Adrenal gland (tissue), 19 donors: ENCODE measurements around the gene OR8K3. TPM values are rescaled to one million over a fixed set of nuclear protein-coding genes. Genes with fewer than 3 reads are reported as not detected.

Experiments used
- DNase-seq, 7 donors: peaks; one replicate each; pipeline ENCODE4 v3.0.0-alpha.2; 2019 to 2020
- H3K27ac ChIP-seq, 5 donors: fragments of 200-600 bp; sonication (generic) in 4 of 5; 1 replicate in 3 of 5; 2 replicates in 2 of 5; pipeline versions ENCODE4 v1.5.1 to v1.8.0; 2016 to 2020; ENCODE audit warnings: mild to moderate bottlenecking in 1 of 5
- H3K27me3 ChIP-seq: fragments of 200-600 bp; 2 replicates; pipeline ENCODE4 v1.8.0; 2021
- H3K36me3 ChIP-seq, 2 donors: fragments of 200-600 bp; replicated peaks in 1 of 2; 1 replicate in 1 of 2; 2 replicates in 1 of 2; pipeline versions ENCODE4 v1.5.1 to v1.8.0; 2018 to 2022
- H3K4me1 ChIP-seq, 2 donors: fragments of 200-600 bp; replicated peaks in 1 of 2; 1 replicate in 1 of 2; 2 replicates in 1 of 2; pipeline versions ENCODE4 v1.5.1 to v1.8.0; 2018 to 2021
- H3K4me3 ChIP-seq, 4 donors: fragments of 200-600 bp; sonication (generic) in 3 of 4; one replicate each; pipeline ENCODE4 v1.5.1; 2016 to 2018
- H3K9me3 ChIP-seq, 3 donors: fragments of 200-600 bp; sonication (generic) in 1 of 3; replicated peaks in 1 of 3; 1 replicate in 2 of 3; 2 replicates in 1 of 3; pipeline versions ENCODE4 v1.5.1 to v1.8.0; 2016 to 2021
- POLR2A ChIP-seq, 2 donors: fragments of 450-650 bp; IDR thresholded peaks; one replicate each; pipeline ENCODE4 v1.6.1; 2017; ENCODE audit warnings: antibody characterized with exemption in 2 of 2, mild to moderate bottlenecking in 2 of 2, moderate library complexity in 1 of 2
- WGBS, 4 donors: extraction: QIAGEN DNeasy Blood & Tissue Kit in 2 of 4; methylation state at CpG; one replicate each; pipeline versions ENCODE4 v1.1.5 to v1.1.7; 2013 to 2017; 5-methylcytosine and 5-hydroxymethylcytosine counted together
- intact Hi-C, 2 donors: fragments of 100-400 bp; cut with DNase I; formaldehyde crosslinking; loops; one replicate each; pipeline versions ENCODE4 v1.14.1 to v1.15.0; 2022 to 2023
- long read RNA-seq, 10 donors: library from polyadenylated mRNA in 3 of 10; unstranded in 2 of 10; stranded (forward) in 1 of 10; transcript quantifications; one replicate each; pipeline ENCODE4 v2.0.0 and lab custom pipeline, GENCODE V29; 2021 to 2026
- polyA plus RNA-seq, 3 donors: library from polyadenylated mRNA; stranded (reverse); fragments of 200-250 nt in 2 of 3; fragments of 350-450 nt in 1 of 3; fragmentation: Illumina TruSeq in 1 of 3; extraction: RNeasy Lipid Tissue Mini Kit (QIAGEN cat#74804) in 1 of 3; gene quantifications; one replicate each; pipeline ENCODE4 v1.2.3, GENCODE V29; 2013 to 2014
- total RNA-seq, 9 donors: library from RNA; depleted of rRNA in 4 of 9; stranded (reverse); fragments of >200 nt in 4 of 9; fragments of 120-200 nt in 1 of 9; fragmentation: NEBNext Ultra II Directional in 1 of 9; extraction: Animal tissue kit (Norgen Biotek cat#: 25700) in 1 of 9; gene quantifications; one replicate each; pipeline versions ENCODE4 v1.1.0 to v1.2.4, GENCODE V29; 2013 to 2023
- TF ChIP-seq, protein P1 (sequence below), 6 experiments: fragments of 450-650 bp in 4 of 6; fragments of 200-600 bp in 2 of 6; sonication (generic) in 1 of 6; IDR thresholded peaks; 1 replicate in 5 of 6; 2 replicates in 1 of 6; pipeline versions ENCODE4 v1.5.1 to v1.8.0; 2016 to 2021; ENCODE audit warnings: antibody characterized with exemption in 6 of 6, mild to moderate bottlenecking in 2 of 6, moderate library complexity in 1 of 6
- donor health status: healthy with polysubstance abuse.
- donor health status: Bipolar disorder and iron deficiency.
- donor health status: DM: yes; HTN: yes; CAD: no.
- donor health status: DM: no; HTN: no; CAD: no.
- donor health status: DM: no; HTN: no; CAD: no.
- donor health status: DM: yes; HTN: yes; CAD: no.

The OR8K3 gene
- total RNA-seq = not detected
- not detected for polyA plus RNA-seq
- long read RNA-seq, donor 1 = 0 reads
- long read RNA-seq, donor 2 = 0 reads
- long read RNA-seq, donor 3 = 0 reads
- long read RNA-seq, donor 4 = 0 reads
- long read RNA-seq, donor 5 = 0 reads
- long read RNA-seq, donor 6 = 0 reads
- long read RNA-seq, donor 7 = 0 reads
- long read RNA-seq, donor 8 = 0 reads
- long read RNA-seq, donor 9 = 0 reads
- long read RNA-seq, donor 10 = 0 reads

DNA sequence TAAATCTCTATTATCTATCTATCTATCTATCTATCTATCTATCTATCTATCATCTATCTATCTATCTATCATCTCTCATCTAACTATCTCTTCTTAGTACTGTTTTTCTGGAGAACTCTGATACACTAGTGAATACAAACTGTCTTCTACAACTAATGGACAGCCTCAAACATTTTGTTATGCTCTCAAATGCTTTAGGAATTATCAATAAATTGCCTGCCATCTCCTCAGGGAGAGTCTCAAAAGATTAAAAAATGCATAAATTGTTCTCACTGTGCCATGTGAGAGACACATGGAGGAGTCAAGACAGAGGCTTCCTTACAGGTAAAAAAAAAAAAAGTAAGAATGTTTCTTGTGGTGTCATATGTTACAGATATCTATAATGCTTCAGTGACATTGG is at the start of gene OR8K3:
OR8K3 (plus strand) TSS at position 301 of the 400 bp plus-strand sequence. CDS start 3,163 bp downstream, outside the sequence.
- Histone ChIP-seq H3K4me1 (no peaks in the 10 kb centered on the region), H3K27me3 (no peaks in the 10 kb centered on the region), H3K27ac (no peak within 1 kb of the TSS), H3K4me3 (no peak within 1 kb of the TSS), H3K9me3 (no peaks in the 10 kb centered on the region), H3K36me3 (no peaks in the 10 kb centered on the region)
- DNase-seq = no peak
- TF ChIP-seq POLR2A (IDR thresholded peaks at IDR 0.05) = no peak
- TF ChIP-seq, protein P1, sequence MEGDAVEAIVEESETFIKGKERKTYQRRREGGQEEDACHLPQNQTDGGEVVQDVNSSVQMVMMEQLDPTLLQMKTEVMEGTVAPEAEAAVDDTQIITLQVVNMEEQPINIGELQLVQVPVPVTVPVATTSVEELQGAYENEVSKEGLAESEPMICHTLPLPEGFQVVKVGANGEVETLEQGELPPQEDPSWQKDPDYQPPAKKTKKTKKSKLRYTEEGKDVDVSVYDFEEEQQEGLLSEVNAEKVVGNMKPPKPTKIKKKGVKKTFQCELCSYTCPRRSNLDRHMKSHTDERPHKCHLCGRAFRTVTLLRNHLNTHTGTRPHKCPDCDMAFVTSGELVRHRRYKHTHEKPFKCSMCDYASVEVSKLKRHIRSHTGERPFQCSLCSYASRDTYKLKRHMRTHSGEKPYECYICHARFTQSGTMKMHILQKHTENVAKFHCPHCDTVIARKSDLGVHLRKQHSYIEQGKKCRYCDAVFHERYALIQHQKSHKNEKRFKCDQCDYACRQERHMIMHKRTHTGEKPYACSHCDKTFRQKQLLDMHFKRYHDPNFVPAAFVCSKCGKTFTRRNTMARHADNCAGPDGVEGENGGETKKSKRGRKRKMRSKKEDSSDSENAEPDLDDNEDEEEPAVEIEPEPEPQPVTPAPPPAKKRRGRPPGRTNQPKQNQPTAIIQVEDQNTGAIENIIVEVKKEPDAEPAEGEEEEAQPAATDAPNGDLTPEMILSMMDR (IDR thresholded peaks at IDR 0.05) = no peak
- intact Hi-C loops = no loop called here

- TF ChIP-seq, protein P1 (IDR thresholded peaks at IDR 0.05) = no peak
- no peak for TF ChIP-seq POLR2A (IDR thresholded peaks at IDR 0.05)
- H3K27ac ChIP-seq = no peak overlapping the region
- H3K4me3 ChIP-seq = no peak overlapping the region
- no peaks in the 10 kb centered on the region for H3K9me3 ChIP-seq
- H3K4me1 ChIP-seq = no peaks in the 10 kb centered on the region
- no peaks in the 10 kb centered on the region for H3K27me3 ChIP-seq
- DNase-seq = no peak
- WGBS, 4 donors = 54 to 64% (median 62%) methylated on average over 3 of the region's 3 CpGs
- H3K36me3 ChIP-seq = no peaks in the 10 kb centered on the region
- intact Hi-C loops = no loop called here
Observed at GRCh38 chr11:56271092-56271491, 43.9 kb upstream of the OR8K3 start.

- H3K9me3 ChIP-seq = no peaks in the 10 kb centered on the region
- H3K4me3 ChIP-seq = no peak within 1 kb of the TSS
- H3K27ac ChIP-seq = no peak within 1 kb of the TSS
- H3K36me3 ChIP-seq = no peaks in the 10 kb centered on the region
- H3K4me1 ChIP-seq = no peaks in the 10 kb centered on the region
- intact Hi-C loops = no loop called here
- H3K27me3 ChIP-seq = no peaks in the 10 kb centered on the region
- TF ChIP-seq, protein P1 (IDR thresholded peaks at IDR 0.05) = no peak
- no peak for TF ChIP-seq POLR2A (IDR thresholded peaks at IDR 0.05)
- DNase-seq = no peak
Observed at GRCh38 chr11:56273854-56274253, 41.1 kb upstream of the OR8K3 start, which contains the start of gene OR5T1. TSS of gene OR5T1 (plus strand) at chr11:56274154. CDS start at chr11:56275639, 1,485 bp downstream.

DNA sequence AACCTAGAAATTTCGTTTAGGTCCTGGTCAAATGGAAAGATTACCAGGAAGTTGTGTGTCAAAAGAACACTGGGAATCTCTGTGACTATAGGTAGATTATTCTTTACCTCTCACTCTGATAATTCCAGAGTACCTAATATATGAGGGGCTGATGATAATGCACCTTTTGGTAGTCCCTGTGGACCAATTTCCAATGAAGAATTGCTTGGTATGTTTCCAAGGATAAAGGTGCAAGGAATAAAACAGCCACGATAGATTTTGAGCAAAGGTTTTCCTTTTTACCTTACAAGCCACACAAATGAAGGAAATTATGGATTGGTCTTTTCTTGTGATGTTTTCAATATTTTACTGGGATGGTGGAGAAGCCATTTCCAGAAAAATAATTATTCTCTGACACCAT is 22.8 kb upstream of the OR8K3 start, which contains the start of gene OR8H1:
OR8H1 (minus strand) TSS at position 101 of the 400 bp plus-strand sequence. CDS start 1,192 bp downstream, outside the sequence.
- no peak for DNase-seq
- Histone ChIP-seq H3K4me1 (no peaks in the 10 kb centered on the region), H3K27me3 (no peaks in the 10 kb centered on the region), H3K27ac (no peak within 1 kb of the TSS), H3K36me3 (no peaks in the 10 kb centered on the region), H3K9me3 (no peaks in the 10 kb centered on the region), H3K4me3 (no peak within 1 kb of the TSS)
- no peak for TF ChIP-seq POLR2A (IDR thresholded peaks at IDR 0.05)
- TF ChIP-seq, protein P1 (IDR thresholded peaks at IDR 0.05) = no peak
- 57 to 64% (median 63%) methylated on average over 2 of the region's 2 CpGs for WGBS, 4 donors
- intact Hi-C loops = no loop called here
